ENCODE data around the gene LHFPL6.

The LHFPL6 gene

DNA sequence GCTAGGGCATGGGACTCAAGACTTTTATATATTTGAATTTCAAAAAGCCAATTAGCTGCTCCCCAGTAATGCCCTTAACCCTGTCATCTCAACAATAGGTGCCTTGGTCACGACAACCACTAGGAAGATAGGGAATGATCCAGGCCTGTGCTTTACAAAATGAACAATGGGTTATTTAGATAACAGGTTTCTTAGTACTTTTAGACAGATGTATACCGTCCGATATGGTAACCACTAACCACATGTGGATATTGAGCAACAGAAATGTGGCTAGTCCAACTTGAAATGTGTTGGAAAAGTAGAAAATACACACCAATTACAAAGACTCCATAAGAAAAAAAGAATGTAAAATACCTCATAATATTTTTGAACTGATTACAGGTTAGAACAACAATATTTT, 201.2 kb downstream of the LHFPL6 start:
- no peaks in the 10 kb centered on the region for H3K4me1 ChIP-seq (ENCODE audit: insufficient read depth, low read length, severe bottlenecking)
- H3K79me2 ChIP-seq (ENCODE audit: insufficient read depth, low read length) = no peaks in the 10 kb centered on the region
- no peak overlapping the region for H3K4me2 ChIP-seq (ENCODE audit: low read length)
- no peaks in the 10 kb centered on the region for H3K9me3 ChIP-seq (ENCODE audit: low read length)
- TF ChIP-seq EZH2 (IDR thresholded peaks at IDR 0.05; ENCODE audit: borderline replicate concordance, low read length) (no peak), CTCF (IDR thresholded peaks at IDR 0.05; ENCODE audit: low read length) (no peak)
- no peaks in the 10 kb centered on the region for H3K36me3 ChIP-seq (ENCODE audit: insufficient read depth, low read length)
- H3F3A ChIP-seq (ENCODE audit: insufficient read depth, low read length) = no peaks in the 10 kb centered on the region
- H3K27me3 ChIP-seq (ENCODE audit: insufficient read depth, low read length) = no peaks in the 10 kb centered on the region
- no peak overlapping the region for H3K4me3 ChIP-seq (ENCODE audit: low read depth, low read length, poor library complexity, severe bottlenecking)
- no peak overlapping the region for H2AFZ ChIP-seq (ENCODE audit: low read length)
- no peak overlapping the region for H3K27ac ChIP-seq (ENCODE audit: low read depth, low read length, poor library complexity, severe bottlenecking)
- no peaks in the 10 kb centered on the region for H4K20me1 ChIP-seq (ENCODE audit: insufficient read depth, low read length)
- H3K9me2 ChIP-seq (ENCODE audit: low read depth, low read length) = no peaks in the 10 kb centered on the region
- no peak overlapping the region for H3K9ac ChIP-seq (ENCODE audit: low read length)

- H3K9ac ChIP-seq (ENCODE audit: low read length) = no peak overlapping the region
- TF ChIP-seq CTCF (IDR thresholded peaks at IDR 0.05; ENCODE audit: low read length) (no peak), EZH2 (IDR thresholded peaks at IDR 0.05; ENCODE audit: borderline replicate concordance, low read length) (no peak)
Measured at GRCh38 chr13:39401046-39401705, 201.8 kb downstream of the LHFPL6 start.

DNA sequence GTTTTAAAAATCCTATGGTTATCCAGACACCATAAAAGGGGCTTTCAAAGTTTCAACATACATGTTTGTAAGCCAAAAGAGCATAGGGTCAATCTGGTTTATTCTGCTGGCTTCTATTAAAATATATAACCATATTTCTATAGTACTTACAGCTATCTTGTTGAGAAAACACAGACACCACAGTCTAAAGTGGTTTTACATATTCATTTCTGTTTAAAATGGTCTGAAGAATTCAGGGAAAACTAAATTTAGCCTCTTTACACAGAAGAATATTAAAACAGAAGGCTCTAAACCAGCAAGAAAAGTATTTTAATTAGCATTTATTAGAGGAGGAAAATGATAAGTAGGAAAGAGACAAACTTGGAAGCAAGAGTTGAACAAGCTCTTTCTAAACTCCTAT, 203.9 kb downstream of the LHFPL6 start:
- no peaks in the 10 kb centered on the region for H3K36me3 ChIP-seq (ENCODE audit: insufficient read depth, low read length)
- no peaks in the 10 kb centered on the region for H3F3A ChIP-seq (ENCODE audit: insufficient read depth, low read length)
- H2AFZ ChIP-seq (ENCODE audit: low read length) = no peak overlapping the region
- H3K9me3 ChIP-seq (ENCODE audit: low read length) = no peaks in the 10 kb centered on the region
- TF ChIP-seq CTCF (IDR thresholded peaks at IDR 0.05; ENCODE audit: low read length) (no peak), EZH2 (IDR thresholded peaks at IDR 0.05; ENCODE audit: borderline replicate concordance, low read length) (no peak)
- no peaks in the 10 kb centered on the region for H3K27me3 ChIP-seq (ENCODE audit: insufficient read depth, low read length)
- no peak overlapping the region for H3K4me3 ChIP-seq (ENCODE audit: low read depth, low read length, poor library complexity, severe bottlenecking)
- no peaks in the 10 kb centered on the region for H3K4me1 ChIP-seq (ENCODE audit: insufficient read depth, low read length, severe bottlenecking)
- no peak overlapping the region for H3K9ac ChIP-seq (ENCODE audit: low read length)
- no peaks in the 10 kb centered on the region for H3K9me2 ChIP-seq (ENCODE audit: low read depth, low read length)
- H3K4me2 ChIP-seq (ENCODE audit: low read length) = no peak overlapping the region
- H3K27ac ChIP-seq (ENCODE audit: low read depth, low read length, poor library complexity, severe bottlenecking) = no peak overlapping the region
- H3K79me2 ChIP-seq (ENCODE audit: insufficient read depth, low read length) = no peaks in the 10 kb centered on the region
- no peaks in the 10 kb centered on the region for H4K20me1 ChIP-seq (ENCODE audit: insufficient read depth, low read length)

More at GRCh38 chr13:39401046-39401705, 201.8 kb downstream of the LHFPL6 start:
- Histone ChIP-seq H3K27ac (ENCODE audit: low read depth, low read length, poor library complexity, severe bottlenecking) (no peak overlapping the region), H3K9me3 (ENCODE audit: low read length) (no peaks in the 10 kb centered on the region), H3K36me3 (ENCODE audit: insufficient read depth, low read length) (no peaks in the 10 kb centered on the region), H3K9me2 (ENCODE audit: low read depth, low read length) (no peaks in the 10 kb centered on the region), H3K79me2 (ENCODE audit: insufficient read depth, low read length) (no peaks in the 10 kb centered on the region), H2AFZ (ENCODE audit: low read length) (no peak overlapping the region), H4K20me1 (ENCODE audit: insufficient read depth, low read length) (no peaks in the 10 kb centered on the region), H3K27me3 (ENCODE audit: insufficient read depth, low read length) (no peaks in the 10 kb centered on the region), H3K4me3 (ENCODE audit: low read depth, low read length, poor library complexity, severe bottlenecking) (no peak overlapping the region), H3K4me1 (ENCODE audit: insufficient read depth, low read length, severe bottlenecking) (no peaks in the 10 kb centered on the region), H3F3A (ENCODE audit: insufficient read depth, low read length) (no peaks in the 10 kb centered on the region), H3K4me2 (ENCODE audit: low read length) (no peak overlapping the region)

All from OCI-LY1 (cell line).